Gastrocnemius medialis (tissue), 4 donors: ENCODE results near the gene LRRC63.

Experiments used
- POLR2A ChIP-seq, 2 donors: fragments of 450-650 bp; IDR thresholded peaks; one replicate each; pipeline ENCODE4 v1.6.1; 2017; ENCODE audit warnings: antibody characterized with exemption in 2 of 2, mild to moderate bottlenecking in 2 of 2, moderate library complexity in 2 of 2
- TF ChIP-seq, protein P1 (sequence below), 5 experiments: fragments of 450-650 bp in 3 of 5; fragments of 200-600 bp in 2 of 5; sonication (generic) in 2 of 5; IDR thresholded peaks in 4 of 5; conservative IDR thresholded peaks in 1 of 5; 1 replicate in 4 of 5; 2 replicates in 1 of 5; pipeline ENCODE4 v1.5.1; 2016 to 2019; ENCODE audit warnings: antibody characterized with exemption in 5 of 5, mild to moderate bottlenecking in 3 of 5, moderate library complexity in 3 of 5

DNA sequence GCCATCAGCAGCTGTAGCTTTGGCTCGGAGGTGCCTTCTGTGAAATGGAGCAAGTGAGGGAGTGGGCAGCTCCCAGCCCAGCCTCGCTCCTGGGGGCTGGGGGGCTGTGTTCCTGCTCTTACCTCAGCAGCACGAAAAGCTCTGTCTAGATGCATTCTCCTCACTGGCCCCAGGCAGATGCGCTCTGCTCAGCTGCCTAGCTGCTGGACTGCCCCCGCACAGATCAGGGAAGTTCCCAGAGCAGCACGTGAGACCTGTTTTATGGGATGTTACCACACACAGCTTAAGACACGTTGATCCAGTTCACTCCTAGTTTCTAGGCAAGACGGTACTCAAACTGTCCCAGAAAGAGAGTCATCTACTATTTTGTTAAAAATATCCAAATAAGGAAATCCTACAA lies 43.4 kb upstream of the LRRC63 start:
- TF ChIP-seq, protein P1, sequence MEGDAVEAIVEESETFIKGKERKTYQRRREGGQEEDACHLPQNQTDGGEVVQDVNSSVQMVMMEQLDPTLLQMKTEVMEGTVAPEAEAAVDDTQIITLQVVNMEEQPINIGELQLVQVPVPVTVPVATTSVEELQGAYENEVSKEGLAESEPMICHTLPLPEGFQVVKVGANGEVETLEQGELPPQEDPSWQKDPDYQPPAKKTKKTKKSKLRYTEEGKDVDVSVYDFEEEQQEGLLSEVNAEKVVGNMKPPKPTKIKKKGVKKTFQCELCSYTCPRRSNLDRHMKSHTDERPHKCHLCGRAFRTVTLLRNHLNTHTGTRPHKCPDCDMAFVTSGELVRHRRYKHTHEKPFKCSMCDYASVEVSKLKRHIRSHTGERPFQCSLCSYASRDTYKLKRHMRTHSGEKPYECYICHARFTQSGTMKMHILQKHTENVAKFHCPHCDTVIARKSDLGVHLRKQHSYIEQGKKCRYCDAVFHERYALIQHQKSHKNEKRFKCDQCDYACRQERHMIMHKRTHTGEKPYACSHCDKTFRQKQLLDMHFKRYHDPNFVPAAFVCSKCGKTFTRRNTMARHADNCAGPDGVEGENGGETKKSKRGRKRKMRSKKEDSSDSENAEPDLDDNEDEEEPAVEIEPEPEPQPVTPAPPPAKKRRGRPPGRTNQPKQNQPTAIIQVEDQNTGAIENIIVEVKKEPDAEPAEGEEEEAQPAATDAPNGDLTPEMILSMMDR (IDR thresholded peaks at IDR 0.05 in 4 of 5, conservative IDR thresholded peaks at IDR 0.05 in 1 of 5): no peak
- no peak for TF ChIP-seq POLR2A (IDR thresholded peaks at IDR 0.05)
